H9 (cell line): ENCODE measurements around the gene YEATS2. TPM values are rescaled to one million over a fixed set of nuclear protein-coding genes. Genes with fewer than 3 reads are reported as not detected.

ENCODE experiments used
- DNase-seq: peaks from one replicate; pipeline ENCODE4 v3.0.0-alpha.2; 2017
- H2AFZ ChIP-seq: one replicate; pipeline ENCODE4 v1.6.1; 2013; ENCODE audit warnings: mild to moderate bottlenecking, low read length, control low read depth, moderate library complexity
- H2AK5ac ChIP-seq: 2 replicates; pipeline ENCODE4 v1.6.1; 2013; ENCODE audit warnings: low read length, control low read depth, mixed read lengths; ENCODE audit not compliant: insufficient read length
- H2BK120ac ChIP-seq: one replicate; pipeline ENCODE4 v1.6.1; 2013; ENCODE audit warnings: low read depth, mild to moderate bottlenecking, low read length, control low read depth, inconsistent platforms; ENCODE audit not compliant: poor library complexity, severe bottlenecking
- H2BK12ac ChIP-seq: 2 replicates; pipeline ENCODE4 v1.6.1; 2013; ENCODE audit warnings: low read length, control low read depth, mixed read lengths, low read depth; ENCODE audit not compliant: insufficient read length
- H2BK15ac ChIP-seq: 2 replicates; pipeline ENCODE4 v1.6.1; 2013; ENCODE audit warnings: low read depth, low read length, control low read depth
- H2BK20ac ChIP-seq: one replicate; pipeline ENCODE4 v1.6.1; 2013; ENCODE audit warnings: low read depth, mild to moderate bottlenecking, low read length, control low read depth, inconsistent platforms; ENCODE audit not compliant: poor library complexity, severe bottlenecking
- H2BK5ac ChIP-seq: 2 replicates; pipeline ENCODE4 v1.6.1; 2013; ENCODE audit warnings: low read length, control low read depth, mixed read lengths; ENCODE audit not compliant: insufficient read length
- H3K14ac ChIP-seq: 2 replicates; pipeline ENCODE4 v1.6.1; 2013; ENCODE audit warnings: low read length, control low read depth; ENCODE audit not compliant: insufficient read depth
- H3K18ac ChIP-seq: 2 replicates; pipeline ENCODE4 v1.6.1; 2013; ENCODE audit warnings: low read depth, mild to moderate bottlenecking, mixed read lengths, low read length, control low read depth; ENCODE audit not compliant: insufficient read length
- H3K23ac ChIP-seq: 2 replicates; pipeline ENCODE4 v1.6.1; 2013; ENCODE audit warnings: low read length, control low read depth, mixed read lengths, low read depth; ENCODE audit not compliant: insufficient read length
- H3K23me2 ChIP-seq: 2 replicates; pipeline ENCODE4 v1.6.1; 2013; ENCODE audit warnings: low read depth, mild to moderate bottlenecking, mixed read lengths, low read length, control low read depth; ENCODE audit not compliant: insufficient read length, poor library complexity, severe bottlenecking
- H3K27ac ChIP-seq: 2 replicates; pipeline ENCODE4 v1.5.1; 2013; ENCODE audit warnings: low read length, control low read depth, mixed read lengths, low read depth; ENCODE audit not compliant: insufficient read length
- H3K27me3 ChIP-seq: 2 replicates; pipeline ENCODE4 v1.6.1; 2013; ENCODE audit warnings: low read length, control low read depth, inconsistent platforms; ENCODE audit not compliant: insufficient read depth
- H3K4ac ChIP-seq: 2 replicates; pipeline ENCODE4 v1.6.1; 2013; ENCODE audit warnings: low read depth, mild to moderate bottlenecking, control low read depth, inconsistent platforms, low read length, moderate library complexity
- H3K4me1 ChIP-seq: 2 replicates; pipeline ENCODE4 v1.6.1; 2013; ENCODE audit warnings: low read length, control low read depth, inconsistent platforms; ENCODE audit not compliant: insufficient read depth
- H3K4me2 ChIP-seq: 2 replicates; pipeline ENCODE4 v1.6.1; 2013; ENCODE audit warnings: low read length, control low read depth, mixed read lengths; ENCODE audit not compliant: insufficient read length, insufficient read depth
- H3K56ac ChIP-seq: 2 replicates; pipeline ENCODE4 v1.6.1; 2013; ENCODE audit warnings: low read depth, mild to moderate bottlenecking, mixed read lengths, low read length, control low read depth; ENCODE audit not compliant: insufficient read length
- H3K79me1 ChIP-seq: 2 replicates; pipeline ENCODE4 v1.6.1; 2013; ENCODE audit warnings: low read depth, mild to moderate bottlenecking, moderate library complexity, low read length, control low read depth, inconsistent platforms; ENCODE audit not compliant: insufficient read depth, poor library complexity, severe bottlenecking
- H3K79me2 ChIP-seq: 2 replicates; pipeline ENCODE4 v1.6.1; 2013; ENCODE audit warnings: low read length, control low read depth, inconsistent platforms; ENCODE audit not compliant: insufficient read depth
- H3K9ac ChIP-seq: 2 replicates; pipeline ENCODE4 v1.6.1; 2013; ENCODE audit warnings: low read length, control low read depth, mixed read lengths; ENCODE audit not compliant: insufficient read length; ENCODE audit errors: extremely low read depth
- H3K9me3 ChIP-seq: one replicate; pipeline ENCODE4 v1.6.1; 2013; ENCODE audit warnings: low read depth, low read length, inconsistent platforms; ENCODE audit not compliant: control insufficient read depth
- H3T11ph ChIP-seq: one replicate; pipeline ENCODE4 v1.6.1; 2013; ENCODE audit warnings: mild to moderate bottlenecking, low read length, control low read depth, inconsistent platforms
- H4K20me1 ChIP-seq: one replicate; pipeline ENCODE4 v1.6.1; 2013; ENCODE audit not compliant: control insufficient read depth, insufficient read length, insufficient read depth
- H4K5ac ChIP-seq: 2 replicates; pipeline ENCODE4 v1.6.1; 2013; ENCODE audit warnings: low read depth, mild to moderate bottlenecking, mixed read lengths, low read length, control low read depth; ENCODE audit not compliant: insufficient read length
- H4K8ac ChIP-seq: replicated peaks from 2 replicates; pipeline ENCODE4 v1.6.1; 2013; ENCODE audit warnings: low read length, control low read depth, mixed read lengths, low read depth; ENCODE audit not compliant: insufficient read length
- H4K91ac ChIP-seq: 2 replicates; pipeline ENCODE4 v1.6.1; 2013; ENCODE audit warnings: low read depth, mild to moderate bottlenecking, moderate library complexity, mixed read lengths, low read length, control low read depth; ENCODE audit not compliant: insufficient read length
- H3K27ac Mint-ChIP-seq, 3 experiments: 2 replicates in 2 of 3; 3 replicates in 1 of 3; pipeline ENCODE4 v1.8.0; 2020 to 2021; ENCODE audit warnings: mixed read lengths in 3 of 3, mild to moderate bottlenecking in 1 of 3, moderate library complexity in 1 of 3
- H3K27me3 Mint-ChIP-seq: 2 replicates; pipeline ENCODE4 v1.8.0; 2021; ENCODE audit warnings: low read depth, mild to moderate bottlenecking, moderate library complexity, mixed read lengths
- H3K36me3 Mint-ChIP-seq, 3 experiments: 2 replicates in 2 of 3; 3 replicates in 1 of 3; pipeline ENCODE4 v1.8.0; 2020 to 2021; ENCODE audit warnings: low read depth in 3 of 3, mixed read lengths in 3 of 3; ENCODE audit not compliant: insufficient read depth in 1 of 3
- H3K4me1 Mint-ChIP-seq, 2 experiments: 2 replicates each; pipeline ENCODE4 v1.8.0; 2020; ENCODE audit warnings: mixed read lengths in 2 of 2
- H3K4me3 Mint-ChIP-seq, 2 experiments: 2 replicates in 1 of 2; 3 replicates in 1 of 2; pipeline ENCODE4 v1.8.0; 2020 to 2021; ENCODE audit warnings: mild to moderate bottlenecking in 2 of 2, mixed read lengths in 2 of 2, moderate library complexity in 1 of 2
- H3K9me3 Mint-ChIP-seq, 2 experiments: 2 replicates in 1 of 2; 3 replicates in 1 of 2; pipeline ENCODE4 v1.8.0; 2020; ENCODE audit warnings: mild to moderate bottlenecking in 2 of 2, mixed read lengths in 2 of 2, moderate library complexity in 1 of 2
- CTCF ChIP-seq: fragments of 200-600 bp; sonication (generic); conservative IDR thresholded peaks from 3 replicates; pipeline ENCODE4 v1.8.0; 2021; ENCODE audit warnings: antibody characterized with exemption, mild to moderate bottlenecking
- WGBS: extraction: QIAGEN DNeasy Blood & Tissue Kit; methylation state at CpG from one replicate; pipeline ENCODE4 v1.1.7; 2013; ENCODE audit warnings: missing lambda C conversion rate, low lambda C conversion rate, mixed read lengths; ENCODE audit not compliant: insufficient read length; ENCODE audit errors: extremely low coverage; 5-methylcytosine and 5-hydroxymethylcytosine counted together
- total RNA-seq: library from RNA; stranded (reverse); gene quantifications from 2 replicates; pipeline ENCODE4 v1.2.1, GENCODE V29; 2021

The YEATS2 gene
- total RNA-seq, 1 experiment from 2014 or later = 40.3 TPM

DNA sequence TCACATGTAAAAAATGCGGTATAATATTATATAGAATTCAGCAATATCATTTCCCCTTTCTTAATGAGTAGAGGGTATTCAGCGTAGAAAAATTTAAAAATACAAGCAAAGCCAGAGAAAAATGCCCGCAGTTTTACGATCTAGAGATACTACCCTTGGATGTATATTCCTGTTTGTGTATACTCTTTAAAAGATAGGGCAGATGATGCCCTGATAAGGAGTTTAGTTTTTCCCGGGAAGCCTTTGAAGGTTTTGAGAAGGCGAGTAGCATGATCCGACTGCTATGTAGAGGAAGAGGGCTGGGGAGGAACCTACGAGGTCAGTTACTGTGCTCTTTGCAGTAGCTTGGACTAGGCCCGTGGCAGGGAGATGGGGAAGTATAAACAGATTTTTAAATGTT is 1.2 kb downstream of the YEATS2 start:
- Histone ChIP-seq H4K8ac (no peak overlapping the region), H3K4me1 (peaks cover 3% of the 10 kb centered on the region; the same call in 1 of the 2 replicates), H3K79me1 (no peaks in the 10 kb centered on the region), H4K5ac (no peak overlapping the region), H4K91ac (no peak overlapping the region), H2BK5ac (no peak overlapping the region), H3K56ac (no peak overlapping the region), H3K9ac (peak overlapping the region; percentile 92), H2BK12ac (no peak overlapping the region), H3K27ac (no peak overlapping the region), H2AK5ac (no peak overlapping the region), H3K23ac (no peak overlapping the region), H2AFZ (no peak overlapping the region), H2BK15ac (no peak overlapping the region), H4K20me1 (no peaks in the 10 kb centered on the region), H3K14ac (no peak overlapping the region), H3K23me2 (peaks cover 8% of the 10 kb centered on the region), H3K79me2 (peaks cover 41% of the 10 kb centered on the region; the same call in 1 of the 2 replicates), H3T11ph (no peak overlapping the region), H2BK120ac (no peak overlapping the region), H3K4ac (no peak overlapping the region), H3K27me3 (no peaks in the 10 kb centered on the region), H3K9me3 (no peaks in the 10 kb centered on the region), H3K4me2 (peak overlapping the region; percentile 80), H2BK20ac (no peak overlapping the region), H3K18ac (no peak overlapping the region)
- no peaks in the 10 kb centered on the region for H3K27me3 Mint-ChIP-seq
- H3K4me1 Mint-ChIP-seq = peaks cover 29 to 37% of the 10 kb centered on the region in 2 experiments
- WGBS = no CpG with 5 or more reads among the region's 9 CpGs
- DNase-seq = no peak
- H3K4me3 Mint-ChIP-seq = peak overlapping the region; percentile 72 to 89
- no peak for TF ChIP-seq CTCF
- peak overlapping the region; percentile 26 to 94 (median 35); a peak in 3 of 7 replicates for H3K27ac Mint-ChIP-seq
- no peaks in the 10 kb centered on the region for H3K9me3 Mint-ChIP-seq
- peaks cover 5 to 6% (median 5%) of the 10 kb centered on the region in 3 experiments; a peak in 6 of 7 replicates for H3K36me3 Mint-ChIP-seq
